HG03469 (cell line): ENCODE measurements around the gene TAS2R60.

Experiments used
- ATAC-seq: cut with Tn5 transposase; IDR thresholded peaks from one replicate; pipeline ENCODE4 v1.9.1; 2021; ENCODE audit warnings: mild to moderate bottlenecking, moderate library complexity, moderate number of reproducible peaks; ENCODE audit not compliant: unreplicated experiment

The TAS2R60 gene

GRCh38 chr7:143437578-143437977 lies 5.7 kb upstream of the TAS2R60 start:
- no peak for ATAC-seq

GRCh38 chr7:143439866-143440265 lies 3.4 kb upstream of the TAS2R60 start:
- no peak for ATAC-seq

- ATAC-seq: no peak
Observed at GRCh38 chr7:143444063-143444782, 970 bp downstream of the TAS2R60 start.

GRCh38 chr7:143444785-143445184 lies 1.5 kb downstream of the TAS2R60 start:
- no peak for ATAC-seq

- no peak for ATAC-seq
Observed at GRCh38 chr7:143447466-143447865, 4.2 kb downstream of the TAS2R60 start.

- ATAC-seq: no peak
Observed at GRCh38 chr7:143448429-143448828, 5.2 kb downstream of the TAS2R60 start.

GRCh38 chr7:143449793-143450192 lies 6.5 kb downstream of the TAS2R60 start:
- no peak for ATAC-seq

- ATAC-seq: no peak
Observed at GRCh38 chr7:143451122-143451521, 7.9 kb downstream of the TAS2R60 start.

GRCh38 chr7:143451746-143452145 lies 8.5 kb downstream of the TAS2R60 start:
- ATAC-seq: no peak

GRCh38 chr7:143452495-143452894 lies 9.2 kb downstream of the TAS2R60 start:
- no peak for ATAC-seq

GRCh38 chr7:143454091-143454680 lies 10.9 kb downstream of the TAS2R60 start:
- no peak for ATAC-seq

- ATAC-seq: no peak
Observed at GRCh38 chr7:143455491-143455890, 12.2 kb downstream of the TAS2R60 start.

- ATAC-seq: no peak
Observed at GRCh38 chr7:143455942-143456341, 12.7 kb downstream of the TAS2R60 start.

- ATAC-seq: no peak
Observed at GRCh38 chr7:143456992-143457793, 13.9 kb downstream of the TAS2R60 start.

- no peak for ATAC-seq
Observed at GRCh38 chr7:143458263-143458662, 15.0 kb downstream of the TAS2R60 start.

- ATAC-seq: no peak
Observed at GRCh38 chr7:143458681-143459080, 15.4 kb downstream of the TAS2R60 start.

- no peak for ATAC-seq
Observed at GRCh38 chr7:143459359-143459758, 16.1 kb downstream of the TAS2R60 start.

- no peak for ATAC-seq
Observed at GRCh38 chr7:143460271-143460979, 17.2 kb downstream of the TAS2R60 start.

- ATAC-seq: no peak
Observed at GRCh38 chr7:143462045-143462444, 18.8 kb downstream of the TAS2R60 start.

GRCh38 chr7:143463556-143463955 lies 20.3 kb downstream of the TAS2R60 start:
- no peak for ATAC-seq

GRCh38 chr7:143463957-143464356 lies 20.7 kb downstream of the TAS2R60 start:
- ATAC-seq: no peak
